HG03064 (cell line): Measurements from ENCODE around the gene FSIP1.

Experiments used
- ATAC-seq: cut with Tn5 transposase; IDR thresholded peaks from one replicate; pipeline ENCODE4 v1.9.1; 2021; ENCODE audit warnings: low read depth; ENCODE audit not compliant: unreplicated experiment

Gene FSIP1

DNA sequence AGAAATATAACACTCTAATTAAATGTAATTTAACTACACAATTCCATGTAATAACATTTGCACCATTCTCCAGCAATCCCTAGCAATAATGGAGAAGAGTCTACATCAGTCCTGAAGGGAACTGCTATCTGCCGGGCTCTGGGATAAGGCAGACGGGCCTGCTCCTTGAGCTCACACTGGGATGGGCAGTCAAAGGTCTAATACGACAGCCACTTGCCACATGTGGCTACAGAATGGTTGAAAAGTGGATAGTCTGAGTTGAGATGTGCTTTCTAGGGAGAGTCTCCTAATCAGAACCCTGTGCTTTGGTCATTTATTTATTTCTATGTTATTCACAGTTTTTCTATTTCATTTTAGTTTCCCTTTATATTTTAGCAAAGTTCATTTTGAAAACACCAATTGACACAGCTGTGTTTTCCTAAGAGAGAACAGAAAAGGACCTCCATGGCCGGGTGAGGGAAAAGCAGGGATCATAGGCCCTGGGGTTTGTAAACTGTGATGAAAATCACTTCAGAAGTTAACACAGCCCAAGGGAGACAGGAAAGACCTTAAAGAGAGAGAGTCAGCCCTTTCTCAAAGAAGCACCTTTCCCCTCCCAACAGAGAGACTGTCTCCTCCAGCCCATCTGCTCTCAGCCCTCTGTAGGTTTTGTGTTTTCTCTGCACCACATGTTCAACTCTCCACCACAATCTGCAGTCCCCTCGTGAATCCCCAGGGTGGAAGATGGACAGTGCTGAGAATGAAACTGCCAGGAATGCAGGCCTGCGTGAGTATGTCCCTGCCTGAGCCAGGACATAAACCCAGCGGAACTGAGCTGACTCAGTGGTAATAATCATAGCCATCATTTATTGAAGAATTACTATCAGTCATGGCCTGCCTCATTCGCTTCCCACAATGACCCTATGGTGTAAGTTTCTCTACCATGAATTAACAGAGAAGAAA, 11.6 kb downstream of the FSIP1 start:
- ATAC-seq: no peak

DNA sequence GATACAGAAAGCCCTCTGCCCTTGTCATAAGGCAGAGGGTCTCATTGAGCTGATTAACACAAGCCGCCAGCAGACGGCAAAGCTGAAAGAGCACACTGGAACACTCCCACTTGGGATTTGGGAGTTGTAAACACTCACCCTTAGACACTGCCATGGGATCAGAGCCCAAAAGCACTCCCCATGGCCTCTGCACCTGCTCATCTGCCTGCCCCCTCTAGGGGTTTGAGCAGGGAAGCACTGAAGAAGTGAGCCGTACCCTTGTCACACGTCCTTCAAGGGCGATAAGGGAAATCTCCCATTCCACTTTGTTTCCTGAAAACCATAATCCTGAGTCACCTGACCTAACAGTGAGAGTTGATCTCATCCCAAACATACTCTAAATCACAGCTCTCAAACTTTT, 14.7 kb downstream of the FSIP1 start:
- no peak for ATAC-seq

DNA sequence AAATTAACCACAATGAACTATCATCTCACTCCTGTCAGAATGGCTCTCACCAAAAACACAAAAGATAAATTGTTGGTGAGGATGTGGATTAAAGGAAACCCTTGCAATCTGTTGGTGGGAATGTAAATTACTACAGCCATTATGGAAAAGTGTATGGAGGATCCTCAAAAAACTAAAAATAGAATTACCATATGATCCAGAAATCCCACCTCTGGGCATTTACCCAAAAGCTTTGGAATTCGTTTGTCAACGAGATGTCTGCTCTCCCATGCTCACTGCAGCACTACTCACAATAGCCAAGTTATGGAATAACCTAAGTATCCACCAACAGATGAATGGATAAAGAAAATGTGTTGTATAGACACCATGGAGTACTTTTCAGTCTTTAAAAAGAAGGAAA, 21.6 kb downstream of the FSIP1 start:
- ATAC-seq: no peak

DNA sequence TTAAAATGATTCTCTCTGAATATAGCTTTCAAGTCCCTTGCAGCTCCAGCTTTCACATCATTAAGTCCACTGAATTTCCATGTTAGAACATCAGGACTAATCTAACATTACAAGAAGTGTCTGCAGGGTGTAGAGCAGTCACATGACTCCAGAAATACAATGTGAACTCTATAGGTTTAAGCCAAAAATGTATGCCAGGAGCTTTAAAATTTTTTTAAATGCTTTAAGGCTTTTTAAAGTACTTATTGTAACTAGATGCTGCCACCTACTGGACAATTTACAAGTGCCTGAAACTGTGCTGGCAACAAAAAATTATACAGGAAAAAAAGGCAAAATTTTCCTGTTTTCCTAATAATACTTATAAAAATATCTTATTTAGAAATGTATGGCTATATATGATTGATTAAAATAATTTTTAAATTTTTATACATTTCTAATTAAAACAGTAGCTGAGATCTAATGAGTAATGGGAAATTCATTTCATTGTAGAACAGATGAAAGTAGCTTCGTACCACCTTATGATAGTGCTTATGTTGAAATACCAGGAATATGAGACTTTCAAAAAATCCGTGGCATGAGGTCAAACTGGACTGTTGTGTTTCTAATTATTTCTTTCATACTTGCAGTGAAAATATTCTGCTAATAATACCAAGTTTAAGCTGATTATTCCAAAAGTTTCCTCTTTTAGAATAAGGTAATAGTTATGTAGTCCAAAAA, 25.7 kb downstream of the FSIP1 start:
- ATAC-seq: no peak

DNA sequence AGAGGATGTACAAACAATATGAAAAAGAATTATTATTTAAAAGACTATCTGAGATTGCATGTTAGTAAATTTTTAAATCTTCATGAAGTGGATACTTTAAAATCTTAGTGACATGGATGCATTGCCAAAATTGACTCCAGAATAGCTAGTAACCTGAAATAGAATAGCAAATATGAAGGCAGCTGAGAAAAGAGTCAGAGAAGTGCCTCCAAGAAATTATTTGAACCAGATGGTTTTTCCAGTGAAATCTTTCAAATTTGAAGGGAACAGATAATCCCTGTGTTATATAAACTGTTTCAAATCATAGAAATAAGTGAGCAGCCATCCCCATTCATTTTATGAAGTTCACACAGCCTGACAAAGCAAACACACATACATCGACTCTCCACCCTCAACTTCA, 29.6 kb downstream of the FSIP1 start:
- ATAC-seq: no peak

DNA sequence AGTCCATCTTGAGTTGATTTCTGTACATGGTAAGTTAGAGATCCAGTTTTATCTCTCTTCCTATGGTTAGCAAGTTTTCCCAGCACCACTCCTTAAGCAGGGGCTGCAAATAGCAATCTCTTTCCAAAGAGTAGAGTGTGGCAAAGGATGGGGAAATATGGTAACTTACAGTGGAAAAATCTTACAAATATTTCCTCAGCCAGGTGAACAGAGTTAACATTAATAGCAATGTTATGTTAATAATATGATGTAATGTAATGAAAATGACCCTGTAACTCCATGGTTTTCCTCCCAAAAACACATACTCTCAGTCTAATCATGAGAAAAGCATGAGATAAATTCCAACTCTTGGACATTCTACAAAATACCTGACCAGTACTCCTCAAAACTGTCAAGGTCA, 30.4 kb downstream of the FSIP1 start:
- ATAC-seq: no peak

DNA sequence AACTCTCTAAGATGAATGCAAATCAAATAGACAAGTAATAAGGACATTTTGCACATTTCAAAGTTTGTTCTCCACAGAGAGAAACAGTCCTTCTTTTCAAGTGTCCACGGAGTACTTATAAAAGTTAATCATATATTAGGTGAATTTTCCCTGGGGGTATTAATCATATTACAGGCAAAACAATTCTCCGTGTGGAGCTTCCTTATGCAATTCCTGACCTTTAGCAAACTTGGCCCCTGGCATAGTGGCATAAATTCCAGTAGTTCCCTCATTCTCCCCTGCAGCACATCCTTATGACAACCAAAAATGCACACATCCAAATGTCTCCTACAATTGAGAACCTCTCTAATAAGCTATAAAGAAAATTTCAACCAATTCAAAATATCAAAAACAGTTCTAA, 34.4 kb downstream of the FSIP1 start:
- no peak for ATAC-seq

DNA sequence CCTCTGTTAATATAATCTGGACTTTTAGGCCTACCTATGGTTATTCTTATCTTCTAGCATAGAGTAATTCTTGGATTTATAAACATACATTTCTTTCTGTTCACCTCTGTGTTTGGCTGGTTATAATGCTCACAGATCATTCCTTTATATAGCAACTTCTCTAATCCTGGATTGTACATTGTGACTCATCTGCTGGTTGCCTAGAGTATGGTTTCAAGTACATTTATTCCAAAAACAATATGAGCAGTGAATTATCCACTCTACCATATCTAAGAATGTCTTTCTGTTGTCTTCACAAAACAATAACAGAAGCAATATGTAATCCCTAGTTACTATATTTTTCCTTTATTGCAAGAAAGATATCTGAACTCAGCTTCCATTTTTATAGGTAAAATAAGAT, 35.3 kb downstream of the FSIP1 start:
- ATAC-seq: no peak

DNA sequence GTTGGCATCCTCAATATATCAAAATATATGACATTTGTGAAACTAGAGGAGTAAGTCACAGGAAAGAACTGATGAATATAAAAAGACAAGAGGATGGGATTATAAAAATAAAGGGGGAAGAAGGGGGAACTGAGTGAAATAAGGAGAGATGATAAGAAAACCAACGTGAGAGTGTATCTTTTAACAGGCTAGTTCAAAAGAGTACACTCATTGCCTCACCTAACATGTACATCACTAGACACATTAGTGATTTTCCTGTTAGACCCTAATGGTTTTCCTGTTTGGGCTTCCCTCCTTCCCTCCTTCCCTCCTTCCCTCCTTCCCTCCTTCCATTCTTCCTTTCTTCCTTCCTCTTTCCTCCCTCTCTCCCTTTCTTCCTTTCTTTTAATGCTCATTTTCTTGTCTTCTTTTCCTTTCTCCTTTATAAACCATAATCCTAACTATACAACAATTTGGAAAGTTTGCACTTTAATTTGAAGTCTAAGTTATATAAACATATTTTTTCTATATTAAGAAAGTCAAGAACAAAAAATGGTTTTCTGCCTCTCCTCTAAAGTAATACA, 35.8 kb downstream of the FSIP1 start:
- no peak for ATAC-seq

DNA sequence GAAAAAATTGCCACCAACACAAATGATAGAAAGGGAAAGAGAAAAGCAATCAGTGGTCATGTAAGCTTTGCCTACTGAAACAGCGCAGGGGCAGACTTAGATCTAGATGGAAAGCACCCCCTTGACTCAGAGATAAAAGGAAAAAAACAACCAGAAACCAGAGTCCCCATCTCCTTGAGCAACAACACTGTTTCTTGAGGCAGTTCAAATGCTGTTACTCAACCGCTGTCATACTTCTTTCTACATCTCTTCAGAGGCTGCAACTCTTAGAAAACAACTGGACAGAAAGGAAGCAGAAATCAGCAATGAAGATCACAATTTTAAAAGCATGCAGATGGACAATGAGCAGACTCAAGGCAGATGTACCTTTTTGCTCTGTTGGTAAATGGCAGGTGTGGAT, 36.5 kb downstream of the FSIP1 start:
- ATAC-seq: no peak

DNA sequence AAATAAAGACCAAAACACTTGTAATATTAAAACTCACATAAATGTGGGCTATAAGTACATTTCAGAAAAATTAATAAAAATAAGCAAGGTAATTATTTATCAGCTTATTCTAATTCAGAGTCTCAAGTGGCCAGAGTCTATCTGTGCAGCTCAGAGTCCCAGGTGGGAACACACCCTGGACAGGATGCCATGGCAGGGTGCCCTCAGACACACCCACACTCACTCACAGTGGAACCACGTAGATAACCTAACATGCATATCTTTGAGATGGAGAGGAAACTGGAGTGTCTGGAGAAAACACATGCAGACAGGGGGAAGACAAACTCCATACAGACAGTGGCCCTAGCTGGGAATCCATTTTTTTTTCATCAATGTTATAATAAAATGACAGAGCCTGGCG, 37.2 kb downstream of the FSIP1 start:
- no peak for ATAC-seq

DNA sequence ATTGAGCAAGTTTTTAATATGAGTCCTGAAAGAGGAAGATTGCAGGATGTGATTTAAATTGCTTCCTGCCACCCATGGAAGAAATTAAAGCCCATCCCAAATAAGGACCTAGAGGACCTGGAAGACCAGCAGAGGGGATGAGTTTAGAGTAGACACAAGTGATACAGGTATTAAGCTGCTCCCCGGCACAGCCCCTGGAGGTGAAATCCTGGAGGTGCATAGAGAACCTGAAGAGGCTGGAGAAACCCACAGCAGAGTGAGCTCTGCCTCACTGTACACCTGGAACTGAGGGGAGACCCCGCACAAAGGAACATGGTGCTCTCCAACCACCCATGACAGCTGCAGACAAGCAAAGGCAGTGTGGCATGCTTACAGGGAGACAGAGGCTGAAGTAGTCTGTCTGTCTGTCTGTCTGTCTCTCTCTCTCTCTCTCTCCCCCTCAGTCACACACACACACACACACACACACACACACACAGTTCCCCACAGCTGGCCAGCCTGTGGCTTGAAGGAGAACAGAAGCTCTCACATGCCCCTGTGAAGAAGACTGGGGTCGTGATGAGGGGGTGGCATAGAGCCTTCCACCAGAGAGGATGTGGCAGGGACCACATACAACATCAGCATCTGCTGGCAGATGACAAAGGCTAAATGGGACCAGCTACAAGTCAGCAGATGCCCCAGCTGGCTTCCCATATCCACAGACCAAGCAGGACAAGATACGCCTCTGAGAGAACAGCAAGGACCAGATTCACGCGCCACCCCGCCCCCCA, 38.1 kb downstream of the FSIP1 start:
- ATAC-seq: no peak

DNA sequence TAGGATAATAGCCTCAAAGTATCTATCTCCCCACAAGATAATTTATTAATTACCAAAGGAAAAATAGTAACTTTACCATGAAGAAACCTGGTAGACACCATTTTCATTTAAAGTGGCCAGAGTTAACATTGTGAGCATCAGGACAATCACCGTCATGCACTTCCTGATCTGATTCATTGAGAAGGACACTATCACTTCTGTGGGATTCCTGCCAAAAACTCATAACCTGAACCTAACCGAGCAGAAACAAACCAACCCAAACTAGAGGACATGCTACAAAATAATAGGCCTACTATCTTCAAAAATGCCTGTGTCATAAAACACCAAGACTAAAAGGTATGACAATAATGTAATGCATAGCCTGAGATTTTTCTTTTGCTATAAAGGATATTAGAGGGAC, 39.0 kb downstream of the FSIP1 start:
- no peak for ATAC-seq

DNA sequence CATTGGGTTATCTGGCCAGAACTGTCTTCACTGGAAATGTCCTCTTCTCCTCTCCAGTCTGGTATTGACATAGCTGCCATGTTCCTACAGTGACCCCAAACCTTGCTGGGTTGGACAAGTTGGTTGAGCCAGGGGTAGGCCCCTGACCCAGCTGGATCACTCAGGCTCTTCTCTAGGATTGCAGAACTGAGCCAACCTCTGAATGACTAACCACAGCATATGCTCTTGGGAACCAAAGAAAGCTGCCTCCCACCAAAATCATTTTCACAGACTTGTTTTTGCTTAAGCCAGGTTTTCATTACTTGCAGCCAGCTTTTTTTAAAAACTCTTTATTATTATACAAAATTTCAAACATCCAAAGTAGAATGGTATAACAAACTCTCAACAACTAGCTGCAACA, 41.4 kb downstream of the FSIP1 start:
- ATAC-seq: no peak

DNA sequence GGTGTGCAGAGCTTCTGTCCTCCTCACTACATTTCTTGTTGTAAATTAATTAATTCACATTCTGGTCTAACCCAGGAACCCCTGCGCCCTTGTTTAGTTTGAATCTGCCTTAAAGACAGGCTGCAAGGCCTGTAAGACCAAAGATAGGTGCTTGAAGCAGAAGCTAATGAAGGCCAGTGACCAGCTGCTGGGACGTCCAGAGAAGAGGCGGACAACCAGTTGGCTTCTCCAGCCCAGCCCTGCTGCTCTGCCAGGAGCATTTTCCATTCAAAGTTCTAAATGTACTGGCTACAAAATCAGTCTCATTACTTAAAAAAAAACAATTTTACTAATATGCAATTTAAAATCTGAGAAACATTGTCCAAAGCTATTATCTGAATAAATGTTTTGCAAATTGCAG, 43.6 kb downstream of the FSIP1 start:
- ATAC-seq: no peak

DNA sequence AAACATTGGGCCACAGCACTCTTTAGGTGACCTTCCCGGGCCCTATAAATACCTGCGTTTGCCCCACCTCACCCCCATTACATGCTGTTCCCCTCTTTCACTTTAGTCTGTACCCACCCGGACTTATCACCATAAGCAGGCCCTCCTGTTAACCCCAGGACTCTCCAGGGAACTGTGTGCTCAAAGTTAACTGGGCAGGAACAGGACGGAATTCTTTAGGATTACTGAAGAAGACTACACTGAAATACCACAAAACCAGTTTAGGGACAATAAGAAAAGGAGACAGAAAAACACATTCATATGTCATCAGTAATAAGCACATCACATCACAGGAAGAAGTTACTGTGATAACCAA, 45.5 kb downstream of the FSIP1 start:
- no peak for ATAC-seq

DNA sequence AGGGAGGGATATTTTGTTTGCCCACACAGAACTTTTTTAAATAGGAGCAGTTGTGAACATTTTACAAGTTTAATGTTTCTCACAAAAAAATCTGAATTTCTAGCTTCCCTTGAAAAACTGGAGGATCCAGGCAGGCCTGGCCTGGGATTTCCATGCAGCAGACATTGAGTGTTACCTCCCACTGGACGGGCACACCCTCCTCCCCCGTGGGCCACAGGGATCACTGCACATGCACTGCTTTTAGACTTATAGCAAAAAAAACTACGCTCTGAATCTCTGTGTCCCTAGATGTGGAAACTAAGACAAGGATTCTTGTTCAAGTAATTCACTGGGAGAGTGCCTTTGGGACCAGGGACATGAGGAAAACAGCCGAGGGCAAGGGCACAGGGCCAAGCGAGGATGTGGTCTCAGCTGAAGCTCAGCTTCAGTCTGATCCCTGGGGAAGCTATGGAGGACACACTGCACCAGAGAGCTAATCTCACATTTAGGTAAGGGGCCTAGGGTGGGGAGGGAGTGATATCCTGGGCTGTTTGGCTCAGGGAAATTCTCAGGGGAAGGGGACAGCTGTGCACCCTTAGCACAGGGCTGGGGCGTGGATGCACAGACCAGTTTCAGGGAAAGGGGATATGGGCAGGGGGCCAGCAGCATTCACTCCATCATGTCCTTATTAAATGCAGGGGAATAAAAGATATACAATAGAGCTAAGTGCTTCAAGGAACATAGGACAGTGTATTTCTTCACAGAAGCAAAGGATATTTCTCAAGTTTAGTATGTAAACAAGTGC, 46.0 kb downstream of the FSIP1 start:
- no peak for ATAC-seq

DNA sequence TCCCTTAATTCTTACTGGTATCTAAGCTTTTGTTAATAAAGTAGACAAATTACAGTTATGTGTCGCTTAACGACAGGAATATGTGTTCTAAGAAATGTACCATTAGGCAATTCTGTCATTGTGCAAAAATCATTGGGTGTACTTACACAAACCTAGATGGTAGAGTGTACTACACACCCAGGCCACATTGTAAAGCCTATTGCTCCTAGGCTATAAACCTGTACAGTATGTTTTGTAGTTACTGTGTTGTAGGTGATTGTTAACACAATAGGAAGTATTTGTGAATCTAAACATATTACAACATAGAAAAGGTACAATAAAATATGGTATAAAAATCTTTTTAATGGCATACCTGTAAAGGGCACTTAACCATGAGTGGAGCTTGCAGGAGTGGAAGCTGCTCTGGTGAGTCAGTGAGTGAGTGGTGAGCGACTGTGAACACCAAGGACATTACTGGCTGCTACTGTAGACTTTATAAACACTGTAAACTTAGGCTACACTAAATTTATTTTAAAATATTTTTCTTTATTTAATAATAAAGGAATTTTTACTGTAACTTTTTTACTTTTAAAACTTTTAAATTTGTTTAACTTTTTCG, 47.4 kb downstream of the FSIP1 start:
- no peak for ATAC-seq

DNA sequence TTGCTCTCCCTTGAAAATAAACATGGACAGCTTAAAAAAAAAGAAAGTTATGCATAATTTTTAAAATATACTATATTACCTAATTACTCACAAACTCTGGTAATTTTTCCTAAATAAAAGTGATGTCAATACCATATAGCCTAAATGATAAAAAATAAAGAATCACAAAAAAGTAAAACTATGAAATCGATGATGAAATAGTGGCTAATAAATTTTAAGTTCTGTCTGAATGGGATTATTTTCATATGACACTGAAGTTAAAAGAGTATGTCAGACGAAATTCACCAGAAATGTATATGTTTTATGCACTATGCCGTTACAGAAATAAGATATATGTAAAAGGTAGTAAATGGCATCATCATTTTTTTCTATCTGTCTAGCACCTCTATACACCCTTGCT, 51.4 kb downstream of the FSIP1 start:
- ATAC-seq: no peak

DNA sequence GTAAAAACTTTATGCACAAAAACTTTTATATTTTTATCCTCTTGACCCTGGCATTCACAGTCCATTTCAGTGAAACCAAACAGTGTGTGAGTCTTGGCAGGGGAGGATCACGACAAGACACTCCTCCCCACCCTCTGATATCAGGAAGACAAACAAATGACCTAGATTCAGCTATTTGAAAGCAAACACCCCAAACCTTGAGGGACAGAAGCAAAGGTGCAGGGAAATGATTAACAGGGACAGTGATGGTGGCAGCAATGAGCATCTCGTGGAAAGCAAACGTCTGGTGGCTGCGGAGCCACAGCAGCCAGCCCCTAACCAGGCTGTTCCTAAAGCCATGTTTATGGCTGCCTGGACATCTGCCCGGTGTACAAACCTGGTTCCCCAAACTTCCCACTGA, 52.1 kb downstream of the FSIP1 start:
- no peak for ATAC-seq
